PC-3 (cell line): ENCODE results near the gene SCO2.

Experiments
- CTCF ChIP-seq: fragments of 300-600 bp; sonication (generic); conservative IDR thresholded peaks from 2 replicates; pipeline ENCODE4 v1.5.1; 2017; ENCODE audit warnings: antibody characterized with exemption, low read depth, mild to moderate bottlenecking, low read length
- EZH2 ChIP-seq: fragments of 300-600 bp; sonication (generic); IDR thresholded peaks from one replicate; pipeline ENCODE4 v1.6.1; 2017; ENCODE audit warnings: antibody characterized with exemption, mild to moderate bottlenecking, low read length; ENCODE audit not compliant: unreplicated experiment

- no peak for TF ChIP-seq CTCF
- TF ChIP-seq EZH2, result no peak
Measured at GRCh38 chr22:50483556-50483955, 41.8 kb downstream of the SCO2 start.
